Activated CD8-positive, alpha-beta memory T cell treated with anti-CD3 and anti-CD28 coated beads for 48 hours (primary cell): ENCODE results near the gene LZTFL1.

Source experiments
- DNase-seq, 3 experiments: peaks; one replicate each; pipeline ENCODE4 v3.0.0-alpha.2; 2020; ENCODE audit warnings: low read depth in 2 of 3, low spot score in 2 of 3

Gene LZTFL1

DNA sequence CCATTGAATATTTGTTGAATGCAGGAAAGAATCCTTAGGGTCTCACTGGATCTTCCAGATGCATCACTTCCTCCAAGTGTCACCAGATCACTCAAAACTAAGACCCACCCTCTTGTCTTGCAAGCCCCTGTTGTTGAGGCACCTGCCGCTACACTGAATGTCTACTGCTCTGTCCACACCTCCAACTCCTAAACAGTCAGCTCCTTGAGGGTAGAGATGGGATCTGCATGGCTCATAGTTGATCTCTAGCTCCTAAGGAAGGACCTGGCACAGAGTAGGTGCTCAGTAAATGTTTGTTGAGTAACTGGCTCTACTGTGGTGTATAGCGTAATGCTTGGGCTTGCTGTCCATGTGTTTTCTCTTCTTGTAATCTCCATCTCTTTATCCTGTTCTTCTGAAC, 54.4 kb downstream of the LZTFL1 start:
- no peak for DNase-seq

DNA sequence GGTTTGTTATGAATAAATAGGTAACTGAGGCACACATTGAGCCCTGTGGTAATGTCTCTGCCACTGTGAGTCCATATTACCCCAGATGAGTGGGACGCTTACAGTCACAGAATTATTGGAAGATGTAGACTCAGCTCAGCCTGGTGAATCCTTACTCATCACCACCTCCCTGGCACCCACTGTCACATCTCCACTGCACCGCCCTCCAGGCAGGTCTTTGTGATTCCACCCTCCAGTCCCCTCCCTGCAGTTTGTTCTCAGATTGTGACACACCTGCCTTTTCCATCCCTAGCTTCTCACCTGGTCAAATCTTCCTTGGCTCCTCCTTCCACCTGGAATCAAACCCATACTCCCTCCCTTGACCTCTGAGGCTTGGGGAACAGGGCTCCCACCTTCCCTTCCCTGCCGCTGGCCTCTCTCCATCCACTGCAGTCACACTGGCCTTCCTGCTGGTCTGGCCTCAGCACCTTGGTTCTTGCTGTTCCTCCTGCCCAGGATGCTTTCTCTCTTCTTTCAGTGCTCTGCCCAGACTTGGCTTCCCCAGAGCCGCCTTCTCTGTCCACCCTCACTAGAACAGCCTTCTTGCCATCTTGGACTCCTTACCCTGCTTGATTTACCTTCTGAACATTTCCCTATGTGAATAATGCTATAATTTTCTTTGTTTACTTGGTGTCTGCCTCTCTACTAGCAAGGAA, 55.0 kb downstream of the LZTFL1 start:
- DNase-seq: no peak

DNA sequence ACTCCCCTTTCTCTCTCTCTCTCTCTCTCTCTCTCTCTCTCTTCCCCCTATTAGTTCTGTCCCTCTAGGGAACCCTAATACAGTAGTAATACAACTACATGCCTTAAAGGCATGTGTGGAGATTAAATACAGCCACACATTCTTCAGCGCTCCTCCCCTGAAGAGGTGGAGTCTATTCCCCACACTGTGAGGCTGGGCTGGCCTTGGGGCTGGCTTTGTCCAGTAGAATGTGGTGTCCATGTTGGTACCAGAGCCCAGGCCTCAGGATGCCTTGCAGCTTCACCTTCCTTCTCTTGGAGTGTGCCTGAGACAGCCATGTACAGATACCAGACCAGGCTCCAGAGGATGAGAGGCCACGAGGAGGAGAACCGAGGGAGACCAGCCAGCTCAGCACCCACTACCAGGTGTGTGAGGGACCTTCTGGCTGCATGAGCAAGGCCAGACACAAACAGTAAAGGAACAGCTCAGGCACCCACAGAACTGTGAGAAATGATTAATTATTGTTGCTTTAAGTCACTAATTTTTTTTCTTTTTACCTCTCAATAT, 56.2 kb downstream of the LZTFL1 start:
- DNase-seq: no peak

DNA sequence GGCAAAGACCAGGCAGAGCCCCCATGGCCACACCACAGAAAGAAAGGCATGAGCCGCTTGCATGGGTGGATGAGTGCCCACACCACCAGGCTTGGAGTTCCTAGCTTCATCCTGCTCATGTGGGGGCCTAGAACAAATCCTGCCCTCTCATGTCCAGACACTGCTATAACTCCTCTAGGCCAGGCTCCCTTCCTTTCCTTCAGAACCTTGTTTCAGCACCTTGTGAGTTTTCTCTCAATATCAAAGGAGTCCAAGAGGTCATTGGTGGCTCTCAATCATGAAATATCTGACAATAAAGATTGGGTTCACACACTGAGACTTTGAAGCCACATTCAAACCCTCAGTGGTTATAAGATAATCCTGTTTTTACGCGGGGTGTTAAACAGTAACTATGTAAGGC, 58.3 kb downstream of the LZTFL1 start:
- no peak for DNase-seq

DNA sequence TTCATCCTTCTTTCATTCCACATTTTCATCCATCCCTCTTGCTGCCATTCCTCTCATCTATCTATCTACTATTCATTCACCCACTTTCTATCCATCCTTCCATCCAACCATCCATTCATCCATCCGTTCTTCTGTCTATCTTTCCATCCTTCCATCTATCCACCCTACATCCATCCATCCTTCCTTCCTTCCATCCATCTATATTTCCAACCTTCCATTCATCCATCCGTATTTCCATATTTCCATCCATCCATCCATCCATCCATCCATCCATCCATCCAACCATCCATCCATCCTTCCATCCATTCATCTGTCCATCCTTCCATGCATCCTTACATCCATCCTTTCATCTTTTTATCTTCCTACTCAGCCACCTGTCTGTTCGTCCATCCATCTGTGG, 59.5 kb downstream of the LZTFL1 start:
- DNase-seq: no peak

DNA sequence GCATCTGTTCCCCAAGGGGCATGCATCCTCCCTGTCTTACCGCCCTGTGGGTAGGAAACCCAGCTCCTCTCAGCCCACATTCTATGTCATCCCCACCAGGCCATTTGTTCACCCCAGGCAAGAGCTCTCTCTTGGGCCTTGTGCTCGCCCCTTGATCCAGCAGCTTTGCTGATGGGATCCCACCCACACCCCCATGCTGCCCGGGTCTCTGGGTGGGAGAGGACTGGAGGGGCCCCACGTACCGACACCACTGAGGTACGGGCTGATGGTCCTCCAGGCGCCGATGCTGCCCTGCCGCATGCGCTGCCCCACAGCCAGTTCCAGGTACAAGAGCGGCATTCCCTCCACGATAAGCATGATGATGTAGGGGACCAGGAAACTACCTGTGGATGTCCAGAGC, 60.1 kb downstream of the LZTFL1 start:
- DNase-seq: no peak

DNA sequence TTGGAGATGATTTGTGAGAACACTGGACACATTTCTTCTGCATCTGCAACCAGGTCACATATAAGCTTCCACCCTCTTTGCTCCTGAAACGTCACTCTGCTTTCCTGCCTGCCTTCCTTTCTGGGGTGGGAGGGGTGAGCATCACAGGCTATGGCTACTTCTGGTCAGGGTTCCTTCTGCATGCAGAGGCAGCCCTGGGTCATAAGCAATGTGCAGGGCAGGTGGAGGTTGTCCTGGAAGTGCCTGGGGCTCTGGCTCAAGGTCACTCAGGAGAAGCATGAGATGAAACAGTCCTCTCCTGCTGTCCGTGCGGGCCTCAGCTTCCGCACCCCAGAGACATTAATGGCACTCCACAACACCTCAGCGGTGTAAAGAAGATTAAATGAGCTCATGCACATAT, 60.6 kb downstream of the LZTFL1 start:
- no peak for DNase-seq

DNA sequence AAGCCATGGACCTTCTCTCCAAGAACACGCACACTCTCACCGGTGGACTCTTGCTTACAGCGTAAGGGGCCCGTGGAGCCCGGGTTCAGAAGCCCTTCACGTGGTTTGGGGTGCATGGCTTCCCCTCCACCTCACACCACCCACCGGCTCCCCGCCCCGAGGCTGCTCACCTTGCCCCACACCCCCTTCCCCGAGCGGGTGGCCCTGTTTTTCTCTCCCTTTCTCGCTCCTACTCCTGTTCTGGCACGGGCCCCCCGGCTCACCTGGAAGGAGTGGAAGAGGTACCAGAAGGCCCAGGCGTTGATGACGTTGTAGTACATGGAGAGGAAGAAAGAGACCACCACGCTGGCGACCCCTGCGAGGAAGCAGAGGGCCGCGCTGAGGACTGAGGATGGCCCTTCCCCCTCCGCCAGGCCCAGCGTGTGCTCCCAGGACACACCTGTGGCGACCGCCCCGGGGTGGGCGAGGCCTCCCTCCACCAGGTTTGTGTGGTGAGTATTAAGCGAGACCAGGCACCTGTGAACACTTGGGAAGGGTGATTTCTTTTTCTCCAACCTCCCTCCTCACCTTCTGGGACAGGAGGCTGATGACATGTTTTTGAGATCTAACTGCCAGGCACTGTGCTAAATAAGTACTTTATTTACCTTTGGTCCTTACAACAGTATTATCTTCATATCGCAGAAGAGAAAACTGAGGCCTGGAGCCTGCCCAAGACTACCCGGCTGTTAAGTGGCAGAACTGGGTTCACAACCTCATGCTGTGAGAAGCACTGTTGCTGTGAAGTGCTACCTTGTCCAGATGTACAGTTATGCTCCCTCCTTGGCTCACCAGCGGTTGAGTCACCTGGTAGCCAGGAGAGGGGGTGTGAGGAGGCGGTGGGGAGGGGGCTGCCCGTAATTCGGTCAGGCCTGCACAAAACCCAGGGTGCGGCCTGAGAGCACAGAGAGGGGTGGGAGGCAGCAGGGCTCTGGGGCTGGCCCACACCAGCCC, 61.9 kb downstream of the LZTFL1 start:
- DNase-seq: no peak

DNA sequence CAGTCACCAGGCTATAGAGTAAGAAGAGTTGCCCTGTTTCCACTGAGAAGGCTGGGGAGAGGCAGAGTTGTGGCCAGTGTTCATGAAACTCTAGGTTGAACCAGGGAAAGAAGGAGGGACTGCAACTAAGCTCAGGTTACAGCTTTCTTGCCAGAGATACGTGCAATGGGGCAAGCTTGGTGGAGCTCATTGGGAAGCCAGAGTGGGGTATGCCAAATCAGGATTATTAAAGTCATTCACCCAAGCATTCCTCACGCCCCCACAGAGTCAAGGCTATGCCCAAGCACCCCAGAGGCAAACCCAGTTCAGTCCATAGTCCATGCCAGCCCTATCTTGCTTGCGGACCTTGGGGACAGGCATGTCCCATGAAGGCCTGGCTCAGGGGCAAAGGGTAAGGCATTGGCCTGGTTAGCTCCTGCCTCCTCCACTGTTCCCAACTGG, 63.1 kb downstream of the LZTFL1 start:
- no peak for DNase-seq

DNA sequence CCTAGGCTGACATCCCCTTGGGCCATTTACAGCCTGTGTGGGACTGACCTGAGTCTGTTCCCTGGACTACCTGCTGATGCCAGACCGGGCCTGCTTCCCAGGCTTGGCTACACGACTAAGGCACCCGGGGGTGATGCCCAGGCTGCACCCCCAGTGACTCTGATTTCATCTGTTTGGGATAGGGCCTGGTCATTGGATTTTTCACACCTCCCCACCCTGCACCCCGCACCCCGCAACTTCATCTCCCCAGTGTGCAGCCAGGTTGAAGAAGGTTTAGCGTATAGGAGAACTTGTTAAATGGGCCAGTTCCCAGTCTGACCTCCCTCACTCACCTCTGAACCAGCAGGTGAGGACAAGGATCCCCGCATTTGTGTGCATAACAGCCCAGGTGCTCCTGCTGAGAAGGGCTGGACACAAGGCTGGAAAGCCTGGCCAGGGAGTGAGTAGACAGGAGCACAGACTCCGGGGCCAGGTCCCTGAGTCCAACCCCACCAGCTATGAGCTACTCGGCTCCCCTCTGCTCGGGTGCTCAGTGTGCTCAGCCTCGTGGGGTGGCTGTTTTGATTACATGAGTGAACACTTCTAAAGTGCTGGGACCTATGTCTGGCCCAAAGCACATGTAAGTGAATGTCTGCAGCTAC, 64.1 kb downstream of the LZTFL1 start:
- no peak for DNase-seq

DNA sequence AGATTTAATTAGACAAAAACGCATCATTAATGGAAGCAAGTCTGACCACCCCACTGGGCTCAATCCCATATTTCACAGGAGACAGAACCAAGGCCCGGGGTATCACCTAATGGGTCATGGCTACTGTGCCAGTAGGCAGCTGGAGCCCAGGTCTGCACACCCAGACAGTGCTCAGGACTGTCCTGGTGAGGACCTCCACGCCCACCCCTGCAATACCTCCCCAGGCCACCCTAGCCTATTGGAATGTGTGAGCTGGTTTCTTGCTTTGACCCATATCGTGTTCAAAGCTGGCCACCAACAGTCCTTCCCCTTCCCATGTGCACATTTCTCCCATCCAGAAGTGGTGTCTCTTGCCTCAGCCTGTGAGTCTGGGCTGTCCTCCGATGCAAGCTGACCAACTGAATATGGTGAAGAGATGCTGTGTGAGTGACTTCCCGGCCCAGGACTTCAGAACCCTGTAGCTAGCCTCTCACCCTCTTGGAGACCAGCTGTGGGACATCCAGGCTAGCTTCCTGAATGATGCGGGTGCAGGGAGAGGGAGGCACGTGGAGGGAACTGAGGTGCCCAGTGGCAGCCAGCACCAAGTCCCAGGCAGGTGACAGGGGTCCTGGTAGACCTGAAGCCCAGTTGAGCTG, 64.7 kb downstream of the LZTFL1 start:
- DNase-seq: no peak

DNA sequence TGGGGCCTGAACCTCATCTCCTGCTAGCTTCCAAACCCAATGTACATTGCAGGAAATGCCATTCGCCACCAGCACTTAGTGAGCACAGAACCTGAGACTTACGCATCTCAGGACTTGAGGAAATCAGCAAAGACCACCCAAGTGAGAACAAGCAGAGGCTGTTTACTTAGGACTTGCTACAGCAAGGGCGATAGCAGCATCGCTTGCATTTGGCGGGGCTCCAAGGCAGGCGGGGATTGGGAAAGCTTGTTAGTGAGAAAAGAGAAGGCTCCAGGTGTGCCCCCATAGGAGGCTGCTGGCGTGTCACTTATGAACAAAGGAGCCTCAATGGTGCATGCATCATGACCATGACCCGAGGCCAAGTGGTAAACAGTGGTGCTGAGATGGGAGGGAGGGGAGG, 65.3 kb downstream of the LZTFL1 start:
- DNase-seq: no peak

DNA sequence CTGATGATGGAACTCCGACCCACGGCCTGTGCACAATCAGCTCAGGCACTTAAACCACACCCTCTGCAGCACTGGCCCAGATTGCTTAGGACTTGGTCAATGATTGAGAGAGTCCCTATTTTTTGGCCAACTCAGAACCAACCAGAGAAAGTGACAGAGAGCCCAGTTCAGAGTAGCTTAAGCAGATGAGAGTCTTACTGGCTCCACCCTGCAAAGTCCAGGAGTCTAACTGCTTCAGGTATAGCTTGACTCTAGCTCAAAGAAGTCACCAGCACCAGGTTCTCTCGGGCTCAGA, 65.7 kb downstream of the LZTFL1 start:
- no peak for DNase-seq

DNA sequence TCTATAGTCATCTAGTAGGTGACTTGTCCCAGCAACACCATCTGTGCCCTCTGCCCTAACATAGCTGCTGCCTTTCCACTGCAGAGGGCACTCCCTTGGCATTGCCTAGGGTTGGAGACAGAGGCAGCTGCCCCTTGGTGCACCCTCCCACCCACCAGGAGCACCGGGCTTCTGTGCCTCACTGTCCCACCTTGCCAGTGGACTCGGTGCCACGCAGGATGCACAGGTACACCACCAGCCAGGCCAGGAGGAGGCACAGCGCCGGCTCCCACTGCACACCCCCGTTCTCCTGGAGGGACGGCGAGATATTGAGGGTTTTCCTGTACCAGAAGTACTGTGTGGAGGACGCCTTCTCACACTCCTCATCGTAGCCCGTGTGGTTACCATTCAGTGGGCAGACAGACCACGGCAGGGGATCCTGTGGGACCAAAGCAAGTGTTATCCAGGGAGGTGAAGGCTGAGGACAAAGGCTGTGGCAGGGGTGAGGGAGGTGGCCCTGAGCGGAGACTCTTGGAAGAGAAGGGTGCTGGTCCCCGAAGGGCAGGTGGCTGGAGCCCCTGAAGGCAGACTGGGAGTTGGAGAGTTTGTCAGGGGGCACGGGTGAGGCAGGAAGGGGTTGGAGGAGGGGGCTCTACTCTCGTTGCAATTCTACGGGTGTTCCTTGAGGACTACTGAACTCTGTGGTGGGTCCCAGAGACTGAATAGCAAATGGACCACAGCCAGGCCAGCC, 66.2 kb downstream of the LZTFL1 start:
- no peak for DNase-seq

DNA sequence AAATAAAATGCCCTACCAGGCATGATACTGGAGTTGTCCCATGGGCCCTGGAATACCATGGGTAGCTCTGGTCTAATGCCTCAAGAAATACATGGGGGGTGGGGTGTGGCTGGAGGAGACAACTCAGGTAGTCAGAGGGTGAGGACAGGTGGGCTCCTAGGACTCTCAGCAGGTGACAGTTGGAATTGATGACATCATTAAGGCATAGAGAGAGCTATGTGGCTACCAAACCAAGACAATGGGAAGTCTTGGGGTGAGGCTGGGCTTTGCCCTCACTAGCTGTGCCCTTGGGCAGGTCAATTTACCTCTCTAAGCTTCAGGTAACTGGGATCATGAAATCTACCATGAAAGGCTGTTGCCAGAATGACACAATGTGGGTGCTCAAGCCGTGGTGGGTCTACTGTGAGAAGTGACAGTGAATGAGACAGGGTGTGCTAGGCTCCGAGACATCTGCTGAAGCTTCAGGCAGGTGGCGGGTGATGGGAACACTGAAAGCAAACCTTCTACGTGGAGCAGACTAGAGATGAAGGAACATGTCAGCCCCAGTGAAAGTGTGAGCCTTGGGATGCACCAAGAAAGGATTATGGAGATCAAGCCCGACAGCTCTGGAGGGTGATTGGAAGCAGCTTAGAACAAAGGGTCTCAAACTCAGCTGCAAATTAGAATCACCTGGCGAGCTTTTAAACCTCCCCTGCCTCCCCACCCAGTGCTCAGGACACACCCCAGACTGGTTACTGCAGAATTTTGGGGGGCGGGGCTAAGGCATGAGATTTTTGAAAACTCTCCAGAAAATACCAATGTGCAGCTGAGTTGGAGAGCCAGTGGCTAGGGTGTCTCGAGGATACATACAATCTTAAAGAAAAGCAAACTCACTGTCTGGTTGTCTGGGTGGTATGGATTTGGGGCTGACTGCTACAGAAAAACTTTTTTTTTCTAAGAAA, 67.1 kb downstream of the LZTFL1 start:
- DNase-seq: no peak

DNA sequence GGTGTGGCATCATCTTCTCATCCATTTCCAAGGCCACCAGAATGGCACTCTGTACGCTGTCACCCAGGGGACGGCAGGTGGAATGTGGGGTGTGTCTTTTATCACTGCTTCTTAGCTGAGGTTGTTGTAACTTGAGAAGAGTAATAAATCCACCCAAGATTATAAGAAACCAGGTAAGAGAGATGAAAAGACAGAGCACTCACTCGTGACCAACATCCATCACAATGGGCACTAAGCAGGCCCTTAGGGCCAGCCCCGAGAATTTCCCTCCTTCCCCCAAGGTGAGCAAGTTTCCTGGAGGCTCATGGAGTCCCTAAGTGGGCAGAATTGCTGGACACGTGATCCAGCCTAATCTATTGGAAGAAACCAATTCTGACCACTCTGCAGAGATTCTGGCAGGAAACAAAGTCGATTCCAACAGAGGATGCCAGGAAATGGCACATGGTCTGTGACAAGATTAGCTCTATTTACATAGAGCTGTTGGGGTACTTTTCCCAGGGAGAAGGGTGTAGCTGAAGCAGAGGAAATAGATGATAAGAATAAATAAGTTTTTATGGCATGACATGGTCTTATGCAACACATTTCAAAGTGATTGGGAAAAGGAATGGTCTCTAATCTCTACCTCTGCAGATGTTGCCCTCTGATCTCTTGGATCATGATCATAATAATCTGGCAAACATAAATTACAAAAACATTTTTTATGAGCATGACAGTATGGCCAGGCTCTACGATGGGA, 68.0 kb downstream of the LZTFL1 start:
- DNase-seq: no peak
